T-helper 1 cell treated with Interleukin-12 subunit alpha and Interleukin-12 subunit beta and Interleukin-4 antibody, amounts not matched to agents 30 ng/mL and 1 ng/mL, for 36 hours (primary cell): ENCODE measurements around the gene SERP1. TPM values are rescaled to one million over a fixed set of nuclear protein-coding genes. Genes with fewer than 3 reads are reported as not detected.
"Not testable (repeated sequence)": the region's sequence is repeated elsewhere in the genome, so short reads cannot be mapped to it uniquely, and the experiment has no call there.

Experiments used
- intact Hi-C: fragments of 100-400 bp; cut with micrococcal nuclease; formaldehyde crosslinking; loops from one replicate; pipeline ENCODE4 v1.15.1; 2024
- total RNA-seq: library from RNA; stranded (reverse); gene quantifications from 2 replicates; pipeline ENCODE4 v1.2.3, GENCODE V29; 2022

Gene SERP1
- total RNA-seq, 1 donor from 2014 or later = 81.8 TPM

DNA sequence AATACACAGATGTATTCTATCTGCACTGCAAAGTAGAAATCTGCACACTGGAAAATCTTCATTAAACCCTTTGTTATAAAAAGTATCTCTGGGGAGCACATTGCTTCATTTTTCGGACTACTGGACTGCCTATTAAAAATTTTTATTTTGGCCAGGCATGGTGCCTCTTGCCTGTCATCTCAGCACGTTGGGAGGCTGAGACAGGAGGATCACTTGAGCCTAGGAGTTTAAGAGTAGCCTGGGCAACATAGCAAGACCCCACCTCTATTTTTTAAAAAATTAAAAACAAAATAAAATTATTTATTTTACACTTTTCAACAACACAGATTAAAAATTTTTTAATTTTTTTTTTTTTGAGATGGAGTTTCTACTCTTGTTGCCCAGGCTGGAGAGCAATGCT lies 6.0 kb downstream of the SERP1 start:
- intact Hi-C loops = loop anchor here (10.0 kb wide), 1 partner anchor 1715 kb away; no protein-coding TSS in a partner anchor

DNA sequence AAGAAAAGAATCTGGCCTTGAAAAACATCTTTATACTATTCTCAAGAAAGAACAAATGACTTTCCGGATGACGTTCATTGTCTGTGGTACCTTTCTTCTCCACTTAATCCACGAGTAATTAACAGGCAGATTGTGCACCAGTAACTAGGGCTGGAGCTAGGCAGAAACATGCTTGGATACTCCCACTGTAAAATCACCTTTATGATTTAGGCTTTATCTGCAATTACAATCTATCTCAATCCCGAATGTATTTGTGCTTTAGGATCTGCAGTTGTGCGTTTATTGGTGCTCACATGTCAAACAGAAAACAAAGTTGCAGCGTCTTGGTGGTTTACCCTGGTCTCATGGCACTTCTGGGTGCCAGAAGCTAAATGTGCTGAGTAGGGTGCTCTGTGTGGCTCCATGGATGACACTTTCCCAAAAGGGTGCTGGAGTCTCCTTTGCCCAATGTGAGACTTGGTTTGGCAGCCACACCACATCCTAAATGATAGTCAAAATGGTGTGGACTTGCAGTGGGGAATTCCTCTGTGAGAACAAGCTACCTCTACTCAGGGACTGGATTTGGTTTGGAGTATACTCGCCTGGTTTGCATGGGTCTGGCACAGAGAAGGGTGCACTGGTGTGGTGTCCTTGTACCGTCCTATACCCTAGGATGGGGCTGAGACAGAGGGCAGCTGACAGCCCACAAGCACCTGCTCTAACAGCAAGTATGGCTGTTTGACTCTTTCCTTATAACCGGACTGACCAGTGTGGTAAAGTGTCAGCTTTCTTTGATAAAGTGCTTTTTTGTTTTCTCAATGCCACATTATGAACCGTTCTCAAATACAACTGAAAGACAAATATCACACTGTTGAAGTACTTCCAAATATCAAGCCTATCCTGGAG lies 7.7 kb downstream of the SERP1 start:
- intact Hi-C loops = no loop called here

DNA sequence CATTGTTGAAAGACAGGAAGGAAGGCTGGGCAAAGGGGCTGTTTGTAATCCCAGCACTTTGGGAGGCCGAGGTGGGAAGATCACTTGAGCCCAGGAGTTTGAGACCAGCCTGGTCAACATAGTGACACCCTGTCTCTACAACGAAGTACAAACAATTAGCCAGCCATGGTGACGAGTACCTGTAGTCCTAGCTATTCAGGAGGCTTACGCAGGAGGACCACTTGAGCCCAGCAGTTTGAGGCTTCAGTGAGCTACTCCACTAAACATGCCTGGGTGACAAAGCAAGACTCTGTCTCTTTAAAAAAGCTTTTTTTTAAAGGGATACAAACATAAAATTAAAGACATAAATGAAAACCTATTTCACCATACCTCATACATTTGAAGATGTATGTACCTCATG lies 11.1 kb downstream of the SERP1 start:
- intact Hi-C loops = no loop called here

DNA sequence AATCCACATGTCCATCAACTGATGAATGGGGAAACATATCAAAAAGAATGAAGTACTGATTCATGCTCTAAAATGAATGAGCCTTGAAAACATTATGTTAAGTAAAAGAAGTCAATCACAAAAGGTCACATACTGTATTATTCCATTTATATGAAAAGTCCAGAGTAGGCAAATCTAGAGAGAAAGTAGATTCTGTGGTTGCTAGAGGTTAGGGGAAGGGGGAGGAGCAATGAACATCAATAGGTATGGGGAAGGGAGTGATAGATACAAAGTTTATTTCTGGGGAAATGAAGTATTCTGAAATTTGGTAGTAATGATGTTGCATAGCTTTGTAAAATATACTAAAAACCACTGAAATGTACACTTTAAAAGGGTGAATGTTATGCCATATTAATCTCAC lies 14.5 kb downstream of the SERP1 start:
- intact Hi-C loops = no loop called here

DNA sequence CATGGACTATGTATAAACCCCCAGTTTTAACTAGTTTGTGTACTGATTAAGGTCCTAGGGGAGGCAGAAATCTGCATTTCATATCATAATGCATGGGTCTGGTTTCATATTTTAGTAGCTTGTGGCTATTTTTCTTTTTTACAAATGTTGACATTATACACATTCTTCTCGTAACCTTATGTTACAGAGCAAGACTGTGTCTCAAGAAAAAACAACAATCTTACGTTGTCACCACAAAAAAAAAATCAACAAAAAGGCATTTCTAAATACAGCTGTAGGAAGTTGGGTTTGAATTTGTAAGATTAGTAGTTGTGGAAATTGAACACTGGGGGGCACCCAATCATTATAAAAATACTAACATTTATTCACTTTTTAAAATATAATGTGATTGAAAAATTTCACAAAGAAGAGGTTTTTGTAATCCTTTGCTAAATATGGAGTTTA lies 17.9 kb downstream of the SERP1 start:
- intact Hi-C loops = loop anchor here (1.0 to 5.0 kb wide), 7 partner anchors 18 to 618 kb away; partner anchors contain the start of genes EIF2A, MED12L and SERP1

DNA sequence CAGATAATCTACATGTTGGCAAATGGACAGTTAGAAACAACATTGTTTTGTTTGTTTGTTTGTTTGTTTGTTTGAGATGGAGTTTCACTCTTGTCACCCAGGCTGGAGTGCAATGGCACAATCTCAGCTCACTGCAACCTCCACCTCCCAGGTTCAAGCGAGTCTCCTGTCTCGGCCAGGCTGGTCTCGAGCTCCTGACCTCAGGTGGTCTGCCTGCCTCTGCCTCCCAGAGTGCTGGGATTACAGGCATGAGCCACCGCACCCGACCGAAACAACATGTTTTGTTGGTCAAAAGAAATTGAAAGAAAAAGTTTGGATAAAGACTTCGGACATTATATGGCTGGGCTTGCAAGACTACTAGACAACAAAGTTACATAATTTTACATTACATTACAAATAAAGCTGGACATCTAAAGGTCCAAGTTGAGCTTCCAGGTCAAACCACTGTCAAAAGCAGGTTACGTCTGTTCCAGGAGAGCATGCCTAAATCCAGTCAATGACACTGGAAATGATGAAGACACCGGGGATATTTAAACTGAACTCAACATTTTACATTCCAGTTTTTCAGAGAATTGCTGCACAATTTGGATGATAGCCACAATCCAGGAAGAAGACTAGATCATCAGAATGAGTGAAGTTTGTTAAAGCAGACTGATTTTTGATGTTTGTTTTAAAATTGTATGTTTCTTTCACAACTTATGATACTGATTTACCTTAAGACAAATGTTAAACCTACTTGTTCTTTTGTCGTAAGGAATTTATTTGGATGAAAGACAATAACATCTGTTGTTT lies 18.6 kb downstream of the SERP1 start:
- intact Hi-C loops = loop anchor here (1.0 to 5.0 kb wide), 7 partner anchors 19 to 619 kb away; partner anchors contain the start of genes EIF2A, MED12L and SERP1

DNA sequence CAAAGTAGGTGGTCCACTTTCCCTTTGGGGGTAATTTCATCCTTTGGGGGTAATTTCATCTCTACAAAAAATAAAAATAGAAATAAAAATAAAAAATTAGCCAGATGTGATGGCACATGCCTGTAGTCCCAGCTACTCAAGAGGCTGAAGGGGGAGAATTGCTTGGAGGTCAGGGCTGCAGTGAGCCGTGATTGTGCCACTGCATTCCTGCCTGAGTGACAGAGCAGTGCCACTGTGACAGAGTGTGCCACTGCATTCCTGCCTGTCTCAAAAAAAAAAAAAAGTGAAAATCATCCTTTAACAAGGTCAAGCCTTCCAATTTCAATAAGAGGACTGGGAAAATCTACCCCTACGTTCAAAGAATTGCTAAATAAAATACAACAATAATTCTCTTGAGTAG lies 22.8 kb downstream of the SERP1 start:
- intact Hi-C loops = no loop called here

DNA sequence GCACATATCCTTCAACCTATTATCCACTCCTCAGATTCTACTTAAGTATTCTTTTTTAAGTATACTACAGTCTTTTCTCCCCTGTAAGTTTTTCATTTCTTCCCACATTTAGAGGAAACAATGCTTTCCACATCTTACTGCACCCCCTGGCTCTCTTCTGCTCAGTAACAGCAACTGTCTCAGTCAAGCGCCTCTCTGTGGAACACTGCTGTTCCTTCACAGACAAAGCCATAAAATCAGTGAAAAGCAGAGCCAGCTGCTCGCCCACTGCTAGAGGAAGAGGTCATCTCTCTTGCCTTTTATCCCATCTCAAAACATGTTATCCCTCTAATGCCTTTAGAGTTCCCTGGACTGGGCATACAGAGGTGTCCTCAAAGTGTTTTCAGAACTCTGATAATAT lies 24.8 kb downstream of the SERP1 start:
- intact Hi-C loops = no loop called here

DNA sequence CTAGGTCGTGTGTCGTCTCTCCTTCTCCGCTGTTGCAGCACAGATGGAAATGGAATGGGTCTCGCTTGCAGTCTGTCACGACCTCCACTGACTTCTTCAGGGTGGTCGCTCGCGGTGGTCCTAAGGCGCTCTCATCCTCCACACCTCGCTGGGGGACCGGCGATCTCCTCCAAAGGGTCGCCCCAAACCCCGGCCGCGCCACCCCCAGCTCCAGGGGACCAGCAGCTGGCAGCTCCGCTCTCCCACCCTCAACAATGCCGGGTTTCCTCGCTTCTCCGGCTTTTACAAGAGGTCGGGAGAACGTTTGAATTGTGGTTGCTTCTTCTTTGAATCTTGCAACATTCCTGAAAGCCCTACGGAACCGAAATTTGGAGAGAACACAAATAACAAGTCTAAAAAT lies 25.9 kb downstream of the SERP1 start:
- intact Hi-C loops = no loop called here

DNA sequence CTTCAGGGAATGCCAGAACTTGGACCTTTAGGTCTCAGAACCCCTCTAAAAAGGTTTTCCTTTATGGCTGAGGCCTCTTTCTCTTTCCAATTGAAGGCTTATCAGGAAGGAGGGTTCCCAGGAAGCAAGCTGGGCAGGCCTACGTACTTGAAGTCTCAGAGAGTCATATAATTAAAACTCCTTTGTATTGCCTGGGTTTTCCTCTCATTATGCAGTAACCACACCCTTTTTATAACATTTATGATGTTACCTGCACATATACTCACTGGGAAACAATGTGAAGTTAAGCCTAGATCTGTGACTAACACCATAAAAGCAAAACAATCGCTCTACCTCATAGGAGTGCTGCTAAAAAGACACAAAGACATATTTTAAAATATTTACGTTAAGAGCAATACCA lies 27.3 kb downstream of the SERP1 start:
- intact Hi-C loops = no loop called here

DNA sequence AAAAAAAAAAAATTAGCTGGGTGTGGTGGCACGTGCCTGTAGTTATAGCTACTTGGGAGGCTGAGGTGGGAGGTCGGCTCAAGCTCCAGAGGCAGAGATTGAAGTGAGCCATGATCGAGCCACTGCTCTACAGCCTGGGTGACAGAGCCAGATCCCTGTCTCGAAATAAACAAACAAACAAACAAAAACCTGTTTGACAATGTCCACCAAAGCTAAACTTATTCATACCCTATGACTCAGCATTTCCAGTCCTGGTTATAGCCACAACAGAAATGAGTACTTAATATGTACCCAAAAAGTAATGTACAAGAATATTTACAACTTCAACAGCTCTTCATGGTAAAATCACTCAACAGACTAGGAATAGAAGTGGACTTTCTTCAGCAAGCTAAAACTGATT lies 31.1 kb downstream of the SERP1 start:
- intact Hi-C loops = no loop called here

DNA sequence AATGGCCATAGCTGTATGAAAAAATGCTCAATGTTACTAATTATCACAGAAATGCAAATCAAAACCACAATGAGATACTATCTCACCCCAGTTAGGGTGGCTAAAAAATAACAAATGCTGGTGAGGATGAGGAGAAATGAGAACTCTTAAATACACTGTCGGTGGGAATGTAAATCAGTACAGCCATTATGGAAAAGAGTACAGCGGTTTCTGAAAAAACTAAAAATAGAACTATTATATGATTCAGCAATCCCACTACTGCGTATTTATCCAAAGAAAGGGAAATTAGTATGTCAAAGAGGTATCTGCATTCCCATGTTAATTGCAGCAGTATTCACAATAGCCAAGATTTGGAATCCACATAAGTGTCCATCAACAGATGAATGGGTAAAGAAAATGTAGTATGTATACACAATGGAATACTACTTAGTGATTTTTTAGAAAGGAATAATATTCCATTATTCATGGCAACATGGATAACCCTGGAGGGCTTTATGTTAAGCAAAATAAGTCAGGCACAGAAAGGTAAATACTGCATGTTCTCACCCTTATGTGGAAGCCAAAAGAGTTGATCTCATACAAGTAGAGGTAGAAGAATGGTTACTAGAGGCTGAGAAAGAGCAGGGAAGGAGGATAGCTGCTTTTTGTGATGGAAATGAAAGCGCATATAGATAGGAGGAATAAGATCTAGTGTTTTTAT lies 35.0 kb downstream of the SERP1 start:
- intact Hi-C loops = no loop called here

DNA sequence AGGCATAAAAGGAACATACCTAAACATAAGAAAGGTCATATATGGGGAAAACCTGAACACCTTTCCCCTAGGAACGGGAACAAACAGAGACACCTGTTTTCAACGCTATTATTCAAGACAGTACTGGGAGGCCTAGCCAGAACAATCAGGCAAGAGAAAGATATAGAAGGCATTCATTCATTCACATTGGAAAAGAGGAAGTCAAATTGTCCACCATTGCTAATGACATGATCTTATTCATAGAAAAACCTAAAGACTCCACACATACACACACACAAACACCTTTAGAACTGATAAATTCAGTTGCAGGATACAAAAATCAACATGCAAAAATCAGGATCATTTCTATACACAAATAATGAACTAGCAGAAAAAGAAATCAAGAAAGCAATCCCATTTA lies 36.5 kb downstream of the SERP1 start:
- intact Hi-C loops = no loop called here

DNA sequence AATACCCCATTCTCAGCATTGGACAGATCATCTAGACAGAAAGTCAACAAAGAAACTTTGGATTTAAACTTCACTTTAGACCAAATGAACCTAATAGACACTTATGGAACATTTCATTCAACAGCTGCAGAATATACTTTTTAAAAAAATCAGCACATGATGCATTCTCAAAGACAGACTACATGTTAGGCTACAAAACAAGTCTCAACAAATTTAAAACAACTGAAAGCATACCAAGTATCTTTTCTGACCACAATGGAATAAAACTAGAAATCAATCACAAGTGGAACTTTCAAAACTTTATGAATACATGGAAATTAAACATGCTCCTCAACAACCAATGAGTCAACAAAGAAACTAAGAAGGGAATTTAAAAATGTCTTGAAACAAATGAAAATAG lies 37.9 kb downstream of the SERP1 start:
- intact Hi-C loops = no loop called here

DNA sequence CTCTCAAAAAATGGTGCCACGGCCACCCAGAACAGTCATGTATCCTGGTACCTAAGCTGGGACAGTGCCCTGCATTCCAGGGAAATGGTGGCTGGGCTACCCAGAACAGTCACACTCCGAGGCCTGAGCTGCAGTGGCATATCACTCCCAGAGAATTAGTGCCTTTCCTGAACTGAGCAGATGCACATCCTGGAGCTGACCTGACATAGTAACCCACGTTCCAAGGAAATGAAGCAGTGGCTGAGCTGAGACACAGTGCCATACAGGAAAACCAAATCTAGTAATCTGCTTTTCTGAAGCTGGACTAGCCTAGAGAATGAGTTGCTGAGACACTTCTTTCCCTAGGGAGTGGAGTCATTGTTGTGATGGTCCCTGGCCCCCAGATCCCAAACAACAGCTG lies 41.8 kb downstream of the SERP1 start:
- intact Hi-C loops = no loop called here

DNA sequence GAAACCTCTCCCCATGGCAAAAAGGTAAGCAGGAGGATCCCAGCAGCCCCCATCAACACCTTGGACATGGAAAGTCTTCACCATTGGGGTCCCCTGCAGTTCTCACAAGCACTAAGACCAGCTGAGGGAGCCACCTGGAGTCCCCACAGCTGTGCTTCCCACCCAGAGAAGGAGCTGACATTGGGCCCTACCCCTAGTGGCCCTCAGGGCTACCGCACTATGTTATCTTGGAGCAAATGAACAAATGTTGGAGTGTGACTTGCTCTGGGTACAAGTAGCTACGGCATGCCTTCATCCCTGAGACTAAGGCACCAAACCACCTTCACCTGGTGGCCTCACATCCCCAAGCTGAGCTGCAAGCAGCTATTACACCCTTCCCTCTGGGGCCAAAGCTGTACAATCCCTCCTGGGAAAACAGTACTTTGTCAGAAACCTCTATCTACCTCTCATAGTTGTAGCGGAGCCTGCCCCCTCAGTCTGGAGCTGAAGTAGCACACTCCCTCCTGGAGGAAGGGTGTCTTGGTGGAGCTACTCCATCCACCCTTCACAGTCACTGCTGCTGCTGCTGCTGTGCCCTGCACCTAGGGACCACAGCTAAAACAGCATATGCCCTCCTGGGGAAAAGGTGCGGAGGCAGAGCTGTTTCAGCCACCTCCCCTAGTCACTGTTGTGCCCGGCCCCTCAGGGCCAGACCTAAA lies 42.7 kb downstream of the SERP1 start:
- intact Hi-C loops = no loop called here

DNA sequence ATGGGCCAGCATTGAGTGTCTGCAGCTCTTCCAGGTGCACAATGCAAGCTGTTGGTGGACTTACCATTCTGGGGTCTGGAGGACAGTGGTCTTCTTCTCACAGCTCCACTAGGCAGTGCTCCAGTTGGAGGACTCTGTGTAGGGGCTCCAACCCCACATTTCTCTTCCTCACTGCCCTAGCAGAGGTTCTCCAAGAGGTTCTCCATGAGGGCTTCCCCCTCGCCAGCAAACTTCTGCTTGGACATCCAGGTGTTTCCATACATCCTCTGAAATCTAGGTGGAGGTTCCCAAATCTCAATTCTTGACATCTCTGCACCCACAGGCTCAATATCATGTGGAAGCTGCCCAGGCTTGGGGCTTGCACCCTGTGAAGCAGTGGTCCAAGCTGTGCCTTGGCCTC lies 45.3 kb downstream of the SERP1 start:
- intact Hi-C loops = not testable (repeated sequence)

DNA sequence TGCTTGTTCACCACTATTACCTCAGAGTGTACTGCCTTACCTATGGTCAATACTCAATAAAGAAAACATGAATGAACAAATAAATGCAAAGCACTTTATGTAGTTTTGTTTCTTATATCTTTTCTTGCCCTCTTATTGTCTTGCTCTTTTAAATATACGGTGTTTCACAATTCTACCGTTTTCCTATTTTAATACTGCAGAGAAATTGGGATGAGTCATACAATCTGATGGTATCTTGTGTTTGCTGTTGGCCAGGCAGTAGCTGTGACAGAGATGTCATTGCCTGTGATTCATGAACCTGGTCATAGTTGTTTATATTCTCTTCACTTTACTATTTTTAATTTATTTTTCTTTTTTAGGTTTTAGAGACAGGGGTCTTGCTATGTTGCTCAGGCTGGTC lies 48.3 kb downstream of the SERP1 start:
- intact Hi-C loops = no loop called here

DNA sequence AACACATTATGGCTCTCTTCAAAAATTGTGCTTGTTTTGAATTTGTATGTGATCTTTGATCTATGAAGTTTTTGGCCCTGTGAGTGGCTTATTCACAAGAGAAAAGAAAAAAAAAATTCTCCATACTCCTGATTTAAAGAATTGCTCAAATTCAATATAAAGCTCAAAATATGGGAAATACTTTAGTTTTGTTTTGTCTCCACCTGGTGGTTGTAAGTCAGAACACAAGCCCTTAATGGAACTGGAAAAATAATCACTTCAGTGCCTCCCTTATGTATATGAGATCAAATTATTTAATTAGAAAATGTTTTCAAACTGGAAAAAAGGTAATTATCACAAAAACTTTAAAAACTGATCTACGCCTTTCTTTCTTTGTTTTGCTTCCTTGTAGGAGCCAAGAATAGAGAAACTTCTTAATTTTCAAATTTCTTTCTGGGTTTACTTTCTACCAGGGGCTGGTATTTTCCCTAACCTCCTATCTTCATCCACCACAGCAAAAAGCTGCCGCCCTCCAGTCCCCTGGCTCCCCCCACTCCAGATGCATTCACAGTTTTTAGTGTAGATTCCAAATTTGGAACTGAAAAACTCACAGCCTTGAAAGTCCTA lies 50.6 kb downstream of the SERP1 start:
- intact Hi-C loops = loop anchor here (1.0 kb wide), 6 partner anchors 83 to 528 kb away; partner anchors contain the start of gene TSC22D2

DNA sequence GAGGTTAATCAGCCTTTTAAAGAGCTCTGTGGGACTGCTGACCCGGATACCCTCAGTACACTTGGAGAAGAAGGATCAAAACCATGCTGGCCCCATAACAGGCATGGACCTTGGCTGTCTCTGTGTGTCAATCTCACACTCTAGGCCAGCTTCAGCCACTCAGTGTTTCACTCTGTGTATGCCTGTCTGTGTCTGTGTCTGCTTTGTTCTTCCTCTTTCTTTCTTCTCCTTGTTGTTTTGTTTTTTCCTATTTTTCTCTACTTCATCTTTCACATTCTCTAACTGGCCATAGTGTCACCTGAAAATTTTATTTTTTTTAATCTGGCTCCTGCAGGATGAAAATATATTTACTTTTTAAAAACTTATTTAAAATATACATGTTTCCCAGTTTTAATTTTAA lies 51.1 kb downstream of the SERP1 start:
- intact Hi-C loops = loop anchor here (1.0 kb wide), 6 partner anchors 83 to 528 kb away; partner anchors contain the start of gene TSC22D2
